C4-2B (cell line): ENCODE data around the gene ATG7.

Experiments used
- CTCF ChIP-seq: fragments of 450-650 bp; conservative IDR thresholded peaks from 2 replicates; pipeline ENCODE4 v1.5.1; 2017; ENCODE audit warnings: mild to moderate bottlenecking
- ZFX ChIP-seq: fragments of 450-650 bp; IDR thresholded peaks from 2 replicates; pipeline ENCODE4 v1.6.1; 2017

GRCh38 chr3:11305509-11305908, 33.3 kb downstream of the ATG7 start:
- TF ChIP-seq CTCF (no peak), ZFX (no peak)
